ENCODE data around the gene CHAF1B. TPM values are rescaled to one million over a fixed set of nuclear protein-coding genes. Genes with fewer than 3 reads are reported as not detected.

Gene CHAF1B
- polyA plus RNA-seq, 3 donors = 0.24 TPM; not detected in 2

DNA sequence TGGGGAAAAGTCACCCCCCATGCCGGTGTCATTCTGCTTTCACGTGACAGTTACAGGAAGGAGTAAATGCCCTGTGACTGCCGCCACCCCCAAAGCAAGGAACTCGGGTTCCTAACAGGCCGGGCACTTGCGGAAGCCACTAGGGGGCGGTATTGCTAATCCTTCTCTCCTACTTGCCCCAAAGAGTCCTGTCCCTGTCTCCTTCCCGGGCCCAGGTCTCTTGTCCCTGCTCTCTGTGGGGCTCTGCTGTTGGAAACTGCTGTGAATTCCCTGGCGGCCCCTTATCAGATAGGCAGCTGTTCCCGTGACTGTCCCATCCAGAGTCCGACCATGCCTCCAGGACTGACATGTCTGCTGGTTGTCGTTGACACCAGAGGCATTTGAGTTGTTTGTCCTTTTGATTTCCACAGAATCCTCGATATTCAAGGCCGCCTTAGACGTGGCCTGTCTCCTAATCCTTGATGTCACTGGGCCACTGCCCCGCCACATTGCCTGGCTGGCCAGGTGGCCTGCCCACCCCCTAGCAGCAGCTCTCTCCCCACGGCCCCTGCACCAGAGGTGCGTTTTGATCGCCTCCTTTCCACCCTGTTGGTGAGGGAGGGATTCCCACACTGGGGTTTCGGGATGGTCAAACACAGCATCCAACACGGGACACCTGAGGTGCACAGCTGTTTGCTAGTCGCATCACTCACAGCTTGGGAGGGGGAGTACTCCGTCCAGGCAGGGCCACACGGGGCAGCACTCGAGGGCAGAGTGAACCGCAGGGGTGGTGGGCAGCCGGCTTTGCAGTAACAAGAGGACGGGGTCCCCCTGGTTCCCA lies 37.3 kb downstream of the CHAF1B start:
- no peaks in the 10 kb centered on the region for H3K79me2 ChIP-seq (ENCODE audit: insufficient read depth, low read length)
- no peaks in the 10 kb centered on the region for H3K9me3 ChIP-seq (replicated peaks in 1 of 2; ENCODE audit: control insufficient read depth in 1 of 2, insufficient read depth in 1 of 2, low read length in 2 of 2)
- H3K4me2 ChIP-seq (replicated peaks; ENCODE audit: extremely low read depth, low read length, poor library complexity, severe bottlenecking) = no peak overlapping the region
- TF ChIP-seq, protein P1, sequence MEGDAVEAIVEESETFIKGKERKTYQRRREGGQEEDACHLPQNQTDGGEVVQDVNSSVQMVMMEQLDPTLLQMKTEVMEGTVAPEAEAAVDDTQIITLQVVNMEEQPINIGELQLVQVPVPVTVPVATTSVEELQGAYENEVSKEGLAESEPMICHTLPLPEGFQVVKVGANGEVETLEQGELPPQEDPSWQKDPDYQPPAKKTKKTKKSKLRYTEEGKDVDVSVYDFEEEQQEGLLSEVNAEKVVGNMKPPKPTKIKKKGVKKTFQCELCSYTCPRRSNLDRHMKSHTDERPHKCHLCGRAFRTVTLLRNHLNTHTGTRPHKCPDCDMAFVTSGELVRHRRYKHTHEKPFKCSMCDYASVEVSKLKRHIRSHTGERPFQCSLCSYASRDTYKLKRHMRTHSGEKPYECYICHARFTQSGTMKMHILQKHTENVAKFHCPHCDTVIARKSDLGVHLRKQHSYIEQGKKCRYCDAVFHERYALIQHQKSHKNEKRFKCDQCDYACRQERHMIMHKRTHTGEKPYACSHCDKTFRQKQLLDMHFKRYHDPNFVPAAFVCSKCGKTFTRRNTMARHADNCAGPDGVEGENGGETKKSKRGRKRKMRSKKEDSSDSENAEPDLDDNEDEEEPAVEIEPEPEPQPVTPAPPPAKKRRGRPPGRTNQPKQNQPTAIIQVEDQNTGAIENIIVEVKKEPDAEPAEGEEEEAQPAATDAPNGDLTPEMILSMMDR (IDR thresholded peaks at IDR 0.05) = peak; percentile 82
- Mint-ChIP-seq H3K27ac (peak overlapping the region in 1 of 7 donors; percentile 50), H3K36me3 (peaks cover 2 to 5% of the 10 kb centered on the region in 2 donors), H3K4me1 (peaks cover 8% of the 10 kb centered on the region), H3K27me3 (ENCODE audit: low read depth in 3 of 3) (peaks cover 0 to 4% (median 3%) of the 10 kb centered on the region in 3 donors), H3K9me3 (no peaks in the 10 kb centered on the region), H3K4me3 (no peak overlapping the region)
- H3K9ac ChIP-seq (ENCODE audit: insufficient read depth, low read length, poor library complexity, severe bottlenecking) = no peak overlapping the region
- no peaks in the 10 kb centered on the region for H4K20me1 ChIP-seq (ENCODE audit: insufficient read depth, low read length)
- no peaks in the 10 kb centered on the region for H3K27me3 ChIP-seq (ENCODE audit: control insufficient read depth in 2 of 2, insufficient read depth in 2 of 2, low read length in 2 of 2)
- no peaks in the 10 kb centered on the region for H3K4me1 ChIP-seq (ENCODE audit: control insufficient read depth in 1 of 2, insufficient read depth in 2 of 2, low read length in 2 of 2)
- no peak overlapping the region for H2AFZ ChIP-seq (ENCODE audit: insufficient read depth, low read depth, low read length, poor library complexity, severe bottlenecking)
- peaks cover 0 to 2% of the 10 kb centered on the region in 2 donors for H3K36me3 ChIP-seq (replicated peaks in 1 of 2; ENCODE audit: control insufficient read depth in 1 of 2, insufficient read depth in 2 of 2, low read length in 2 of 2)
- intact Hi-C loops (cut with micrococcal nuclease) = loop anchor here in 1 of 2 donors (5.0 to 10.0 kb wide), 2 partner anchors 35 to 82 kb away; no protein-coding TSS in a partner anchor
- peak; percentile 41 to 70 (median 49) for DNase-seq
- H3K4me3 ChIP-seq (replicated peaks in 1 of 3; ENCODE audit: low read depth in 2 of 3, low read length in 3 of 3) = no peak overlapping the region
- WGBS (ENCODE audit: insufficient coverage) = 72% methylated on average over 22 of the region's 28 CpGs
- H3K27ac ChIP-seq (ENCODE audit: low read depth in 1 of 2, low read length in 2 of 2) = no peak overlapping the region

DNA sequence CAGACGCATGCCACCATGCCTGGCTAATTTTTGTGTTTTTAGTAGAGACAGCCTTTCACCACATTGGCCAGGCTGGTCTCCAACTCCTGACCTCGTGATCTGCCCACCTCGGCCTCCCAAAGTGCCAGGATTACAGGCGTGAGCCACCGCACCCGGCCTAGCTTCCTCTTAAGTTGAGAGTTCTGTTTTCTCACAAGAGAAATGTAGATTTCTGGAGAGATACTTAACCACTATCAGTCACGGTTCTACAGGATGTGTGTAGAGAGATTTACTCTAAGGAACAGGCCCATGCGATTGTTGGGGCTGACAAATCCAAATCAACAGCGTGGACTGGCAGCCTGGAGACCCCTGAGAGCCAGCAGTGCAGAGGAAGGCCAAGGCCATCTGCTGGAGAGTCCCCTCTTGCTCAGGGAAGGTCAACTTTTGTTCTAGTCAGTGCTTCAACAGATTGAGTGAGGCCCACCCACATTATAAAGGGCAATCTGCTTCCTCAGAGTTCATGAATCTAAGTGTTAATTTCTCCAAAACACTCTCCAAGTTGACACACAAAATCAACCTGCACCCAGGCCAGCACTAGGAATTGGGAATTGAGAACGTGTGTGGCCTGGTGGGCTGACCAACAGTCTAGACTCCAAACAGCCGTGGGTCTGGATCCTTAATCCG lies 38.7 kb downstream of the CHAF1B start:
- H3K4me2 ChIP-seq (replicated peaks; ENCODE audit: extremely low read depth, low read length, poor library complexity, severe bottlenecking) = no peak overlapping the region
- TF ChIP-seq, protein P1 (IDR thresholded peaks at IDR 0.05) = no peak
- no peak overlapping the region for H2AFZ ChIP-seq (ENCODE audit: insufficient read depth, low read depth, low read length, poor library complexity, severe bottlenecking)
- H3K27ac ChIP-seq (ENCODE audit: low read depth in 1 of 2, low read length in 2 of 2) = no peak overlapping the region
- Mint-ChIP-seq H3K4me3 (no peak overlapping the region), H3K27me3 (ENCODE audit: low read depth in 3 of 3) (peaks cover 4 to 7% (median 6%) of the 10 kb centered on the region in 3 donors), H3K4me1 (peaks cover 13% of the 10 kb centered on the region), H3K9me3 (no peaks in the 10 kb centered on the region), H3K27ac (peak overlapping the region in 2 of 7 donors; percentile 69 to 77), H3K36me3 (peaks cover 3 to 4% of the 10 kb centered on the region in 2 donors)
- H3K27me3 ChIP-seq (ENCODE audit: control insufficient read depth in 2 of 2, insufficient read depth in 2 of 2, low read length in 2 of 2) = no peaks in the 10 kb centered on the region
- no peaks in the 10 kb centered on the region for H3K4me1 ChIP-seq (ENCODE audit: control insufficient read depth in 1 of 2, insufficient read depth in 2 of 2, low read length in 2 of 2)
- H4K20me1 ChIP-seq (ENCODE audit: insufficient read depth, low read length) = no peaks in the 10 kb centered on the region
- no peak overlapping the region for H3K9ac ChIP-seq (ENCODE audit: insufficient read depth, low read length, poor library complexity, severe bottlenecking)
- DNase-seq = peak in 1 of 3 donors; percentile 22
- no peaks in the 10 kb centered on the region for H3K9me3 ChIP-seq (replicated peaks in 1 of 2; ENCODE audit: control insufficient read depth in 1 of 2, insufficient read depth in 1 of 2, low read length in 2 of 2)
- H3K79me2 ChIP-seq (ENCODE audit: insufficient read depth, low read length) = no peaks in the 10 kb centered on the region
- 73% methylated on average over 4 of the region's 12 CpGs for WGBS (ENCODE audit: insufficient coverage)
- intact Hi-C loops (cut with micrococcal nuclease) = loop anchor here in 1 of 2 donors (5.0 to 10.0 kb wide), 2 partner anchors 33 to 81 kb away; no protein-coding TSS in a partner anchor
- H3K36me3 ChIP-seq (replicated peaks in 1 of 2; ENCODE audit: control insufficient read depth in 1 of 2, insufficient read depth in 2 of 2, low read length in 2 of 2) = no peaks in the 10 kb centered on the region
- no peak overlapping the region for H3K4me3 ChIP-seq (replicated peaks in 1 of 3; ENCODE audit: low read depth in 2 of 3, low read length in 3 of 3)

All from CD14-positive monocyte (primary cell).